Smooth muscle cell (in vitro differentiated cells): ENCODE results near the gene SLCO4A1. TPM values are rescaled to one million over a fixed set of nuclear protein-coding genes. Genes with fewer than 3 reads are reported as not detected.

Experiments used
- DNase-seq: peaks from one replicate; lab custom pipeline; 2025; ENCODE audit not compliant: unreplicated experiment; lab: John Stamatoyannopoulos, UW
- H2AFZ ChIP-seq: fragments of 200-600 bp; sonication (generic); 2 replicates; pipeline ENCODE4 v1.6.0; 2016; ENCODE audit warnings: antibody characterized with exemption, low read depth, mild to moderate bottlenecking
- H3F3A ChIP-seq: fragments of 200-600 bp; sonication (generic); 2 replicates; pipeline ENCODE4 v1.6.0; 2017; ENCODE audit warnings: antibody characterized with exemption, low read depth
- H3K27ac ChIP-seq: fragments of 200-600 bp; sonication (generic); 2 replicates; pipeline ENCODE4 v1.5.1; 2016; ENCODE audit warnings: low read depth, mild to moderate bottlenecking
- H3K27me3 ChIP-seq: fragments of 200-600 bp; sonication (generic); 2 replicates; pipeline ENCODE4 v1.6.1; 2016; ENCODE audit warnings: low read depth, mild to moderate bottlenecking
- H3K36me3 ChIP-seq: fragments of 200-600 bp; sonication (generic); 2 replicates; pipeline ENCODE4 v1.5.1; 2016; ENCODE audit warnings: low read depth
- H3K4me1 ChIP-seq: fragments of 200-600 bp; sonication (generic); 2 replicates; pipeline ENCODE4 v1.5.1; 2016; ENCODE audit warnings: low read depth
- H3K4me2 ChIP-seq: fragments of 200-600 bp; sonication (generic); 2 replicates; pipeline ENCODE4 v1.6.0; 2016; ENCODE audit warnings: mild to moderate bottlenecking
- H3K4me3 ChIP-seq: fragments of 200-600 bp; sonication (generic); 2 replicates; pipeline ENCODE4 v1.5.1; 2016; ENCODE audit warnings: mild to moderate bottlenecking
- H3K79me2 ChIP-seq: fragments of 200-600 bp; sonication (generic); 2 replicates; pipeline ENCODE4 v1.6.0; 2016; ENCODE audit warnings: low read depth, mild to moderate bottlenecking
- H3K9ac ChIP-seq: fragments of 200-600 bp; sonication (generic); 2 replicates; pipeline ENCODE4 v1.6.0; 2016; ENCODE audit warnings: low read depth
- H3K9me3 ChIP-seq: fragments of 200-600 bp; sonication (generic); replicated peaks from 2 replicates; pipeline ENCODE4 v1.5.1; 2016; ENCODE audit warnings: low read depth
- H4K20me1 ChIP-seq: fragments of 200-600 bp; sonication (generic); 2 replicates; pipeline ENCODE4 v1.6.0; 2016; ENCODE audit warnings: low read depth
- WGBS: methylation state at CpG from one replicate; pipeline ENCODE4 v1.1.7; 2016; ENCODE audit warnings: low lambda C conversion rate; 5-methylcytosine and 5-hydroxymethylcytosine counted together
- polyA plus RNA-seq: library from polyadenylated mRNA; unstranded; fragments of >200 nt; fragmentation: Nextera tagmentation; extraction: Ambion mirVana; gene quantifications from 2 replicates; pipeline ENCODE4 v1.2.1, GENCODE V29; 2016
- total RNA-seq: library from RNA; depleted of rRNA; stranded (reverse); fragments of >200 nt; gene quantifications from 2 replicates; pipeline ENCODE4 v1.2.3, GENCODE V29; 2014
- TF ChIP-seq, protein P1 (sequence below): fragments of 200-600 bp; sonication (generic); IDR thresholded peaks from 2 replicates; pipeline ENCODE4 v1.5.1; 2017; ENCODE audit warnings: borderline replicate concordance, mild to moderate bottlenecking, antibody characterized with exemption; ENCODE audit not compliant: insufficient read depth, poor library complexity, severe bottlenecking

Gene SLCO4A1
- total and polyA plus RNA-seq, 2 experiments from 2014 or later, result 0.81 to 1.4 TPM

DNA sequence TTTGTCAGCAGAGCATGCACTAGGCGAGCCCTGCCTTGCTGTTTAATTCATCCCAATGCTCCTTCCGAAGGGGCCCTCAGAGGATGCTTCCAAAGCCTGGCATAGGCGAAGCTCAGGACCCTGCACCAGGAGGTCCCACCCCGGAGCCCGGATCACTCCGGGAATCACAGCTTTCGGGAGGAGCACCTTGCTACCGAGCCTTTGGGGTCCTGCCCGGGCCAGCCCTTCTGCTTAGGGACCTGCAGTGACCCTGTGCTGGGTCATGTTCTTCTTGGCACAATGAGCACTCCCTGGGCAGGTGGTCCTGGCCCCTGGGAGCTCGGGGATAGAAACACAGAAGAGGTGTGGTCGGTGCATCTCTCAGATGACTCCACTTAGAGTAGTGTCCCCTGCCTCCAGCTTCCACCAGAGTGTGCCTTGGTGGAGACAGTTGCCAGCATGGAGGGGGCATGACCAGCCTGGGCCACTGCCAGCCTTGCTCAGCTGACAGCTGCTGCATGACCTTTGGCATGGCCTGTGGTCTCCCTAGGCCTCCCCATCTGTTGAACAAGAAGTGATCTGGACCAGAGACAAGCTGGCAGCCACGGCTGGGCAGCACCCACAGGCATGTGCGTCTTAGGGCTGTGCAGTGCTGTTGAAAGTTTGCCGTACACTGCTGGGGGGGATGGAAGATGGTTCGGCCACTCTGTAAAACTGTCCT, 44.7 kb upstream of the SLCO4A1 start:
- Histone ChIP-seq H3K27ac (no peak overlapping the region), H3K4me2 (no peak overlapping the region), H2AFZ (no peak overlapping the region), H3F3A (no peaks in the 10 kb centered on the region), H3K9ac (no peak overlapping the region), H4K20me1 (no peaks in the 10 kb centered on the region), H3K4me3 (no peak overlapping the region), H3K36me3 (no peaks in the 10 kb centered on the region), H3K9me3 (no peaks in the 10 kb centered on the region), H3K4me1 (no peaks in the 10 kb centered on the region), H3K79me2 (no peaks in the 10 kb centered on the region), H3K27me3 (no peaks in the 10 kb centered on the region)
- WGBS, result 86% methylated on average over 15 of the region's 15 CpGs
- TF ChIP-seq, protein P1, sequence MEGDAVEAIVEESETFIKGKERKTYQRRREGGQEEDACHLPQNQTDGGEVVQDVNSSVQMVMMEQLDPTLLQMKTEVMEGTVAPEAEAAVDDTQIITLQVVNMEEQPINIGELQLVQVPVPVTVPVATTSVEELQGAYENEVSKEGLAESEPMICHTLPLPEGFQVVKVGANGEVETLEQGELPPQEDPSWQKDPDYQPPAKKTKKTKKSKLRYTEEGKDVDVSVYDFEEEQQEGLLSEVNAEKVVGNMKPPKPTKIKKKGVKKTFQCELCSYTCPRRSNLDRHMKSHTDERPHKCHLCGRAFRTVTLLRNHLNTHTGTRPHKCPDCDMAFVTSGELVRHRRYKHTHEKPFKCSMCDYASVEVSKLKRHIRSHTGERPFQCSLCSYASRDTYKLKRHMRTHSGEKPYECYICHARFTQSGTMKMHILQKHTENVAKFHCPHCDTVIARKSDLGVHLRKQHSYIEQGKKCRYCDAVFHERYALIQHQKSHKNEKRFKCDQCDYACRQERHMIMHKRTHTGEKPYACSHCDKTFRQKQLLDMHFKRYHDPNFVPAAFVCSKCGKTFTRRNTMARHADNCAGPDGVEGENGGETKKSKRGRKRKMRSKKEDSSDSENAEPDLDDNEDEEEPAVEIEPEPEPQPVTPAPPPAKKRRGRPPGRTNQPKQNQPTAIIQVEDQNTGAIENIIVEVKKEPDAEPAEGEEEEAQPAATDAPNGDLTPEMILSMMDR, result no peak
- DNase-seq, result no peak

DNA sequence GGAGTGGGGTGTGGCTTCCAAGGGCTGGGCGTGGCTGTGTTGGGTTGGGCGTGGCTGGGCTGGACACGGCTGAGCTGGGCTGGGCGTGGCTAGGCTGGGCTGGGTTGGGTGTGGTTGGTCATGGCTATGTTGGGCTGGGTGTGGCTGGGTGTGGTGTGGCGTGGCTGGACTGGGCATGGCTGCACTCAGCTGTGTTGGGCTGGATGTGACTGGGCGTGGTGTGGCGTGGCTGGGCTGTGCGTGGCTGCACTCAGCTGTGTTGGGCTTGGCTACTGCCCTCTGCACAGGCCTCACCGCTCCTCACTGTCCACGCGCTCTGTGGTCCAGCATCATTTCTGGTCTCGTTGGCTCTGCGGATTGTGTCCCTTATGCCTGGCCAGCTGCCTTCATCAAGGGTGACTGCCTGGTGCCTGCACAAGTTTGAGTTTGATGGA, 43.5 kb upstream of the SLCO4A1 start:
- DNase-seq, result no peak
- no peaks in the 10 kb centered on the region for H3K79me2 ChIP-seq
- WGBS, result 94% methylated on average over 13 of the region's 13 CpGs
- no peaks in the 10 kb centered on the region for H3K27me3 ChIP-seq
- no peaks in the 10 kb centered on the region for H3K9me3 ChIP-seq
- H3K36me3 ChIP-seq, result no peaks in the 10 kb centered on the region
- H3K27ac ChIP-seq, result no peak overlapping the region
- no peaks in the 10 kb centered on the region for H3K4me1 ChIP-seq
- TF ChIP-seq, protein P1, result no peak
- no peak overlapping the region for H3K4me2 ChIP-seq
- H4K20me1 ChIP-seq, result no peaks in the 10 kb centered on the region
- no peak overlapping the region for H3K4me3 ChIP-seq
- no peak overlapping the region for H2AFZ ChIP-seq
- no peak overlapping the region for H3K9ac ChIP-seq
- no peaks in the 10 kb centered on the region for H3F3A ChIP-seq

DNA sequence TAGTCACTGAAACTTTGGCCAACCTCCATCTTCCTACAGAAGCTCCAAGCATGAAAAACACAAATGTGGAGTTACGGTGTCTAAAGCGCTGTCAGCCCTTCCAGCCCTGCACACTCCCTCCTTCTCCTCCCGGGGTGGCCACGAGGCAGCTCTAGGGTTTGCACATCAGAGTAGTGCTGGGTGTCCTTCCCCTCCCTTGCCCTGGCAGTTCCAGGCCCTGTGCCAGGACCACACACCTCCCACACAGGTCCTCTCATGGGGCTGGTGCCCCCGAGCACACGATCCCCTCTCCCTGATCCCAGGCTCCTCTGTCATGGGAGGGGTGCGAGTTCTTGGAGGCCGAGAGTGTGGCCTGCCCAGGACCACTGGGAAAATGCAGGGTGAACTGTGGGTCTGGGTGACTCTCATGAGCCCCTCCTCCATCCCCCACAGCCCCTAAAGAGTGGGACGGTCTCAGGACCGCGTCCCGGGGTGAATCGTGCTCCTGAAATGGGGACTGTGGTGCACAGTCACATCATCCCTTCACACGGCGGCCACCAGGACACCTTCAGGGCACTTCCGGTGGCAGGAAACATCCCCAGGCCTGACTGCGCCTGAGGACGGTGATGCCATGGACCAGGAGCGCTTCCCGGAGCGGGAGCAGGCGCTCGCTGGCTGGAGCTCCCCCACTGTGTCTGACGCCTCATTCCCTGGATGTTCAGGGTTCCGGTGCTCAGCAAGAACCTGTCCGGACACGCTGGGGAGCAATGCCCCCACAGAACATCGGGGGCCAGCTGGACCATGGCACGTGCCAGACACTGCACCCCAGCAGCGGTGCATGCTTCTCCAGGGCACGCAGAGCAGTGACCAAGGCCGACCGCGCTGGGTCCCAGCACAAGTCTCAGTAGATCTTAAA, 42.8 kb upstream of the SLCO4A1 start:
- H3K79me2 ChIP-seq, result no peaks in the 10 kb centered on the region
- 88% methylated on average over 34 of the region's 34 CpGs for WGBS
- no peak overlapping the region for H3K9ac ChIP-seq
- H3K4me1 ChIP-seq, result no peaks in the 10 kb centered on the region
- no peak overlapping the region for H3K27ac ChIP-seq
- H3K36me3 ChIP-seq, result no peaks in the 10 kb centered on the region
- H3K27me3 ChIP-seq, result no peaks in the 10 kb centered on the region
- no peak overlapping the region for H2AFZ ChIP-seq
- TF ChIP-seq, protein P1, result no peak
- H3K9me3 ChIP-seq, result no peaks in the 10 kb centered on the region
- DNase-seq, result no peak
- H4K20me1 ChIP-seq, result no peaks in the 10 kb centered on the region
- H3K4me3 ChIP-seq, result no peak overlapping the region
- H3F3A ChIP-seq, result no peaks in the 10 kb centered on the region
- no peak overlapping the region for H3K4me2 ChIP-seq
